HEK293 (cell line): ENCODE data around the gene GM2A.
"Not testable (repeated sequence)": the region's sequence is repeated elsewhere in the genome, so short reads cannot be mapped to it uniquely, and the experiment has no call there.

Experiments
- CTCF ChIA-PET: fragments of 350-600 bp; formaldehyde crosslinking; extraction: SDS; loops from one replicate; lab custom pipeline; 2021; ENCODE audit warnings: antibody characterized with exemption; lab: Yijun Ruan, JAX
- POLR2A ChIA-PET: fragments of 300-600 bp; formaldehyde crosslinking; extraction: SDS; loops from one replicate; lab custom pipeline; 2020; ENCODE audit warnings: antibody characterized with exemption, inconsistent platforms; lab: Yijun Ruan, JAX
- H3K27ac ChIP-seq: fragments of 200-500 bp; sonication (Bioruptor generic); 2 replicates; pipeline ENCODE4 v1.5.1; 2014; ENCODE audit warnings: low read depth, low read length, control low read depth, inconsistent platforms; ENCODE audit errors: extremely low read depth
- H3K36me3 ChIP-seq, 2 experiments: fragments of 200-500 bp in 1 of 2; sonication (Bioruptor generic) in 1 of 2; 1 replicate in 1 of 2; 2 replicates in 1 of 2; pipeline ENCODE4 v1.5.1; 2014 to 2017; ENCODE audit warnings: inconsistent platforms in 2 of 2, low read length in 2 of 2; ENCODE audit not compliant: control insufficient read depth in 2 of 2, insufficient read depth in 1 of 2
- H3K4me1 ChIP-seq: fragments of 200-500 bp; sonication (Bioruptor generic); 2 replicates; pipeline ENCODE4 v1.5.1; 2014; ENCODE audit warnings: mild to moderate bottlenecking, low read length, inconsistent platforms; ENCODE audit not compliant: control insufficient read depth, insufficient read depth
- H3K4me3 ChIP-seq: 2 replicates; pipeline ENCODE4 v1.5.1; 2011; ENCODE audit warnings: low read depth, mild to moderate bottlenecking, control low read depth, low read length, moderate library complexity
- H3K9me3 ChIP-seq: fragments of 200-500 bp; sonication (Bioruptor generic); 2 replicates; pipeline ENCODE4 v1.5.1; 2014; ENCODE audit warnings: low read depth, low read length, inconsistent platforms; ENCODE audit not compliant: control insufficient read depth, insufficient read depth
- PRDM10 ChIP-seq: fragments of 450-650 bp; formaldehyde crosslinking; IDR thresholded peaks from 2 replicates; pipeline ENCODE4 v1.5.1; 2016; ENCODE audit warnings: missing biosample characterization, missing genetic modification characterization
- PRDM6 ChIP-seq: fragments of 450-650 bp; formaldehyde crosslinking; IDR thresholded peaks from 2 replicates; pipeline ENCODE4 v1.5.1; 2017; ENCODE audit warnings: missing biosample characterization, missing genetic modification characterization
- YY1 ChIP-seq: fragments of 450-650 bp; formaldehyde crosslinking; IDR thresholded peaks from 2 replicates; pipeline ENCODE4 v1.5.1; 2018; ENCODE audit warnings: missing biosample characterization, missing genetic modification characterization
- ZNF157 ChIP-seq: fragments of 450-650 bp; formaldehyde crosslinking; IDR thresholded peaks from 2 replicates; pipeline ENCODE4 v1.5.1; 2016; ENCODE audit warnings: missing biosample characterization, missing genetic modification characterization
- ZNF174 ChIP-seq: fragments of 450-650 bp; formaldehyde crosslinking; IDR thresholded peaks from 2 replicates; pipeline ENCODE4 v1.5.0; 2017; ENCODE audit warnings: missing biosample characterization, mild to moderate bottlenecking, missing genetic modification characterization
- ZNF184 ChIP-seq: fragments of 450-650 bp; IDR thresholded peaks from 2 replicates; pipeline ENCODE4 v1.5.1; 2018; ENCODE audit warnings: missing biosample characterization, mild to moderate bottlenecking, missing genetic modification characterization
- ZNF211 ChIP-seq: fragments of 450-650 bp; formaldehyde crosslinking; IDR thresholded peaks from 2 replicates; pipeline ENCODE4 v1.5.1; 2016; ENCODE audit warnings: low read depth, missing biosample characterization, missing genetic modification characterization
- ZNF571 ChIP-seq: fragments of 450-650 bp; formaldehyde crosslinking; IDR thresholded peaks from 2 replicates; pipeline ENCODE4 v1.5.0; 2017; ENCODE audit warnings: missing biosample characterization, missing genetic modification characterization
- ZSCAN16 ChIP-seq: fragments of 450-650 bp; formaldehyde crosslinking; IDR thresholded peaks from 2 replicates; pipeline ENCODE4 v1.5.1; 2016; ENCODE audit warnings: missing biosample characterization, missing genetic modification characterization
- TF ChIP-seq, protein P1 (sequence below): fragments of 450-650 bp; formaldehyde crosslinking; IDR thresholded peaks from 2 replicates; pipeline ENCODE4 v1.5.1; 2016; ENCODE audit warnings: missing biosample characterization, missing genetic modification characterization

The GM2A gene

DNA sequence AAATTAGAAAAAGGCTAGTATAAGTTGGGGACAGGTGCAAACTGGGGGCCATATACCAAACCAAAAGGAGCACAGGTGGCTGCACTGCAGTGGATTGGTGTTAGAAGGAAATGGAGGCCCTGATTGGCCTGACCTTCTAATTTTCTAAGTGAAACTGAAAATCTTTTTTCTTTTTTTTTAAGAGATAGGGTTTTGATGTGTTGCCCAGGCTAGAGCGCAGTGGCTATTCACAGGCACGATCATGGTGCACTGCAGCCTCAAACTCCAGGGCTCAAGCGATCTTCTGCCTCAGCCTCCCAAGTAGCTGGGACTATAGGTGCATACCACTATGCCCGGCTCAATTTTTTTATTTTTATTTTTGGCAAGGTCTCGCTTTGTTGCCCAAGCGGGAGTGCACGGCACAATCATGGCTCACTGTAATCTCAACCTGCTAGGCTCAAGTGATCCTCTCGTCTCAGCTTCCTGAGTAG lies 19.3 kb upstream of the GM2A start:
- Histone ChIP-seq H3K4me3 (no peak overlapping the region), H3K27ac (no peak overlapping the region), H3K4me1 (no peaks in the 10 kb centered on the region), H3K36me3 (no peaks in the 10 kb centered on the region), H3K9me3 (no peaks in the 10 kb centered on the region)
- ChIA-PET POLR2A (no interaction called here), CTCF (interaction anchor here (0.9 kb wide), 1 partner anchor 118 kb away, joined by 3 read pairs; no protein-coding TSS in a partner anchor)
- TF ChIP-seq ZNF157 (tag by site-specific recombination), result no peak
- TF ChIP-seq ZNF184 (tag by site-specific recombination), result no peak
- TF ChIP-seq, protein P1, sequence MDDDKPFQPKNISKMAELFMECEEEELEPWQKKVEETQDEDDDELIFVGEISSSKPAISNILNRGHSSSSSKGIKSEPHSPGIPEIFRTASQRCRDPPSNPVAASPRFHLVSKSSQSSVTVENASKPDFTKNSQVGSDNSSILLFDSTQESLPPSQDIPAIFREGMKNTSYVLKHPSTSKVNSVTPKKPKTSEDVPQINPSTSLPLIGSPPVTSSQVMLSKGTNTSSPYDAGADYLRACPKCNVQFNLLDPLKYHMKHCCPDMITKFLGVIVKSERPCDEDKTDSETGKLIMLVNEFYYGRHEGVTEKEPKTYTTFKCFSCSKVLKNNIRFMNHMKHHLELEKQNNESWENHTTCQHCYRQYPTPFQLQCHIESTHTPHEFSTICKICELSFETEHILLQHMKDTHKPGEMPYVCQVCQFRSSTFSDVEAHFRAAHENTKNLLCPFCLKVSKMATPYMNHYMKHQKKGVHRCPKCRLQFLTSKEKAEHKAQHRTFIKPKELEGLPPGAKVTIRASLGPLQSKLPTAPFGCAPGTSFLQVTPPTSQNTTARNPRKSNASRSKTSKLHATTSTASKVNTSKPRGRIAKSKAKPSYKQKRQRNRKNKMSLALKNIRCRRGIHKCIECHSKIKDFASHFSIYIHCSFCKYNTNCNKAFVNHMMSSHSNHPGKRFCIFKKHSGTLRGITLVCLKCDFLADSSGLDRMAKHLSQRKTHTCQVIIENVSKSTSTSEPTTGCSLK, result no peak
- TF ChIP-seq ZNF174 (tag by site-specific recombination), result no peak
- no peak for TF ChIP-seq ZNF211 (tag by site-specific recombination)
- no peak for TF ChIP-seq ZNF571 (tag by site-specific recombination)
- TF ChIP-seq PRDM6, result no peak

GRCh38 chr5:151234476-151235238 lies 18.3 kb upstream of the GM2A start:
- Histone ChIP-seq H3K4me3 (no peak overlapping the region), H3K9me3 (no peaks in the 10 kb centered on the region), H3K4me1 (no peaks in the 10 kb centered on the region), H3K36me3 (no peaks in the 10 kb centered on the region)
- POLR2A ChIA-PET, result interaction anchor here (0.8 to 1.5 kb wide), 2 partner anchors 11 to 18 kb away, joined by 3 to 5 read pairs; partner anchors contain the start of genes CCDC69 and GM2A
- CTCF ChIA-PET, result interaction anchor here (0.9 kb wide), 2 partner anchors 109 to 119 kb away, joined by 3 read pairs; no protein-coding TSS in a partner anchor
- TF ChIP-seq ZSCAN16 (tag by site-specific recombination), result no peak
- TF ChIP-seq PRDM10, result no peak
- TF ChIP-seq YY1 (tag by site-specific recombination), result no peak
- TF ChIP-seq, all 188 proteins: peak for 0
- H3K27ac ChIP-seq, result no peak overlapping the region

DNA sequence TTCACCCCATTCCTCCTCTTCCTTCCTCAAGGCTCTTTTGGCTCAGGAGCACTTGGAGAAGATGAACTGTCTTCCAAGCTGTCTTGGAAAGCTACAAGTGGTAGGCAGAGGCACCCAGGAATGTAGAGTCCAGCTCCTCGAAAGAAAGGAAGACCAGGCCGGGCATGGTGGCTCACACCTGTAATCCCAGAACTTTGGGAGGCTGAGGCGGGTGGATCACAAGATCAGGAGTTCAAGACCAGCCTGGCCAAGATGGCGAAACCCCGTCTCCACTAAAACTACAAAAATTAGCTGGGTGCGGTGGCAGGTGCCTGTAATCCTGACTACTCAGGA lies 17.8 kb upstream of the GM2A start:
- not testable (repeated sequence) for H3K27ac ChIP-seq, H3K4me3 ChIP-seq, H3K9me3 ChIP-seq, H3K4me1 ChIP-seq, H3K36me3 ChIP-seq
- POLR2A ChIA-PET, result interaction anchor here (0.8 to 1.5 kb wide), 2 partner anchors 11 to 17 kb away, joined by 3 to 5 read pairs; partner anchors contain the start of genes CCDC69 and GM2A
- CTCF ChIA-PET, result interaction anchor here (0.6 to 0.9 kb wide), 2 partner anchors 110 to 382 kb away, joined by 3 read pairs; no protein-coding TSS in a partner anchor
